Glomerular endothelial cell (primary cell): ENCODE measurements around the gene MRPL50. TPM values are rescaled to one million over a fixed set of nuclear protein-coding genes. Genes with fewer than 3 reads are reported as not detected.
"Not testable (repeated sequence)": the region's sequence is repeated elsewhere in the genome, so short reads cannot be mapped to it uniquely, and the experiment has no call there.

Experiments
- DNase-seq: peaks from one replicate; pipeline ENCODE4 v3.0.0-alpha.2; 2011; ENCODE audit warnings: low read depth, low spot score; ENCODE audit errors: extremely low read depth
- total RNA-seq: library from RNA; depleted of rRNA; stranded (reverse); fragments of >200 nt; gene quantifications from 2 replicates; pipeline ENCODE4 v1.2.3, GENCODE V29; 2015

The MRPL50 gene
- total RNA-seq, 1 donor from 2014 or later: 11.4 TPM

- DNase-seq: no peak
Observed at GRCh38 chr9:101418518-101419430, 20.4 kb upstream of the MRPL50 start.

GRCh38 chr9:101417977-101418376 lies 19.6 kb upstream of the MRPL50 start:
- DNase-seq: no peak

GRCh38 chr9:101417389-101417788 lies 19.0 kb upstream of the MRPL50 start:
- no peak for DNase-seq

GRCh38 chr9:101415578-101415977 lies 17.2 kb upstream of the MRPL50 start:
- DNase-seq: no peak

- DNase-seq: no peak
Observed at GRCh38 chr9:101414839-101415238, 16.4 kb upstream of the MRPL50 start.

GRCh38 chr9:101409079-101409477 lies 10.7 kb upstream of the MRPL50 start:
- DNase-seq: no peak

GRCh38 chr9:101408374-101409078 lies 10.1 kb upstream of the MRPL50 start:
- no peak for DNase-seq

- no peak for DNase-seq
Observed at GRCh38 chr9:101403516-101404285, 5.3 kb upstream of the MRPL50 start.

GRCh38 chr9:101400120-101400519 lies 1.7 kb upstream of the MRPL50 start:
- no peak for DNase-seq

GRCh38 chr9:101399643-101399970 lies 1.2 kb upstream of the MRPL50 start:
- DNase-seq: no peak

- DNase-seq: no peak
Observed at GRCh38 chr9:101398930-101399642, 668 bp upstream of the MRPL50 start.

GRCh38 chr9:101397746-101398067 lies 711 bp downstream of the MRPL50 start:
- no peak for DNase-seq

- no peak for DNase-seq
Observed at GRCh38 chr9:101394687-101395086, 3.7 kb downstream of the MRPL50 start.

GRCh38 chr9:101393135-101393534 lies 5.3 kb downstream of the MRPL50 start:
- no peak for DNase-seq

GRCh38 chr9:101388507-101388993 lies 9.9 kb downstream of the MRPL50 start:
- DNase-seq: no peak

GRCh38 chr9:101387871-101388506 lies 10.4 kb downstream of the MRPL50 start:
- DNase-seq: no peak

- DNase-seq: not testable (repeated sequence)
Observed at GRCh38 chr9:101384873-101385536, 13.4 kb downstream of the MRPL50 start, which contains the start of gene BAAT. BAAT (minus strand) TSS chr9:101385006; CDS start chr9:101371404, 13,602 bp downstream.

- no peak for DNase-seq
Observed at GRCh38 chr9:101383361-101383760, 15.1 kb downstream of the MRPL50 start.

- no peak for DNase-seq
Observed at GRCh38 chr9:101381833-101382342, 16.5 kb downstream of the MRPL50 start.
